CD4-positive, alpha-beta T cell treated with Interleukin-21 for 1 hour (primary cell): ENCODE results near the gene PTPRA.
A peak's percentile ranks its signal among the peaks of the same experiment; 100 is the strongest.
"Not testable (repeated sequence)": the region's sequence is repeated elsewhere in the genome, so short reads cannot be mapped to it uniquely, and the experiment has no call there.

ENCODE experiments used
- DNase-seq: peaks from one replicate; pipeline ENCODE4 v3.0.0-alpha.2; 2020

PTPRA gene

GRCh38 chr20:2873010-2873746 lies at the start of gene PTPRA:
PTPRA (plus strand) TSS chr20:2873481; CDS start chr20:2964278, 90,797 bp downstream.
- DNase-seq, result peak; percentile 93

GRCh38 chr20:2825761-2826160 lies 47.5 kb upstream of the PTPRA start:
- DNase-seq, result peak; percentile 13

GRCh38 chr20:2826655-2827054 lies 46.6 kb upstream of the PTPRA start:
- no peak for DNase-seq

- no peak for DNase-seq
Measured at GRCh38 chr20:2829376-2829775, 43.9 kb upstream of the PTPRA start.

- DNase-seq, result not testable (repeated sequence)
Measured at GRCh38 chr20:2831206-2831605, 42.1 kb upstream of the PTPRA start.

- DNase-seq, result no peak
Measured at GRCh38 chr20:2833761-2834160, 39.5 kb upstream of the PTPRA start.

GRCh38 chr20:2834401-2835110 lies 38.7 kb upstream of the PTPRA start:
- DNase-seq, result no peak

- DNase-seq, result no peak
Measured at GRCh38 chr20:2835331-2835796, 37.9 kb upstream of the PTPRA start.

- no peak for DNase-seq
Measured at GRCh38 chr20:2836035-2836434, 37.2 kb upstream of the PTPRA start.

GRCh38 chr20:2837221-2837960 lies 35.9 kb upstream of the PTPRA start:
- DNase-seq, result no peak

GRCh38 chr20:2838170-2838797 lies 35.0 kb upstream of the PTPRA start:
- no peak for DNase-seq

- no peak for DNase-seq
Measured at GRCh38 chr20:2838847-2839671, 34.2 kb upstream of the PTPRA start.

- no peak for DNase-seq
Measured at GRCh38 chr20:2839732-2840137, 33.5 kb upstream of the PTPRA start.

GRCh38 chr20:2840138-2840966 lies 32.9 kb upstream of the PTPRA start, which contains the start of the genes PCED1A and VPS16:
PCED1A (minus strand) TSS chr20:2840655; CDS start chr20:2839912, 743 bp downstream.
VPS16 (plus strand) TSS chr20:2840745; CDS start chr20:2840775, 30 bp downstream.
- DNase-seq, result peak; percentile 89

- DNase-seq, result peak; percentile 35
Measured at GRCh38 chr20:2840967-2841531, 32.2 kb upstream of the PTPRA start.

GRCh38 chr20:2845607-2846006 lies 27.7 kb upstream of the PTPRA start:
- no peak for DNase-seq

- DNase-seq, result no peak
Measured at GRCh38 chr20:2846698-2847097, 26.6 kb upstream of the PTPRA start.

GRCh38 chr20:2847802-2848201 lies 25.5 kb upstream of the PTPRA start:
- no peak for DNase-seq

- DNase-seq, result no peak
Measured at GRCh38 chr20:2849529-2849928, 23.8 kb upstream of the PTPRA start.

GRCh38 chr20:2851086-2851485 lies 22.2 kb upstream of the PTPRA start:
- no peak for DNase-seq

GRCh38 chr20:2858591-2858990 lies 14.7 kb upstream of the PTPRA start:
- DNase-seq, result no peak
